Testis (tissue), 2 donors: Measurements from ENCODE around the gene KDM6B.

Experiments used
- POLR2A ChIP-seq: fragments of 450-650 bp; IDR thresholded peaks from one replicate; pipeline ENCODE4 v1.6.1; 2017; ENCODE audit warnings: antibody characterized with exemption, mild to moderate bottlenecking, moderate library complexity
- TF ChIP-seq, protein P1 (sequence below), 3 experiments: fragments of 450-650 bp in 2 of 3; fragments of 200-600 bp in 1 of 3; sonication (generic) in 1 of 3; IDR thresholded peaks; one replicate each; pipeline ENCODE4 v1.5.1; 2016 to 2019; ENCODE audit warnings: antibody characterized with exemption in 3 of 3, mild to moderate bottlenecking in 2 of 3, moderate library complexity in 1 of 3

DNA sequence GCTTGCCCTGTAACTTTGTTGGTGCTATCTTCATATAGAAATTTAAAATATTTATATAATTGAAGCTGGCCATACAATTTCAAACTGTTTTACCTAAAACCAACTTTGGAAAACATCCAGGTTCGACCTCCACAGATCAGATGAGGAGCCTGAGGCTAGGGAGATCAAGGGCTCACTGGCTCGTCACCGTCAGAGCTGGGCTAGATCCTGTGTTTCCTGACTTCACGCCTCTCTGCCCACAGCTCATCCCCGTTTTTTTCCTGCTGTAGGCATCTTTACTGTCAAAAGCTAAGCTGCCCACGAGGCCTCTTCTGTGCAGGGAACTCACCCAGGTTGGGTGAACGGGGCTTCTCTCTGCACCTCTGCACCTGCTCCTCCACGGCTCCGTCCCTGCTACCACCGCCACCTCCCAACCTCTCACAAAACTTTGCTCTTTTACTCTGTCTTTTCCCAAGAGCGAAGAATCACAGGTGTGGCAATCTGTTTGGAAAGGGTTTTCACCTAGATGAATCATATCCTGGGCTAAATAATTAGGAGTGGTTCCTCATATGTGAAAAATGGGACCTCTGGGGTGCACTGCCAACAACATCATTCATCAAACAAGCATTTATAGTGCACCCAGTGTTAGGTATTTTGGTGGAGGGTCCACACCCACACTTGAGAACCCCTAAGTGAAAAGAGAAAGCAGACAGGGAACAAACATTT, 24.8 kb upstream of the KDM6B start:
- TF ChIP-seq, protein P1, sequence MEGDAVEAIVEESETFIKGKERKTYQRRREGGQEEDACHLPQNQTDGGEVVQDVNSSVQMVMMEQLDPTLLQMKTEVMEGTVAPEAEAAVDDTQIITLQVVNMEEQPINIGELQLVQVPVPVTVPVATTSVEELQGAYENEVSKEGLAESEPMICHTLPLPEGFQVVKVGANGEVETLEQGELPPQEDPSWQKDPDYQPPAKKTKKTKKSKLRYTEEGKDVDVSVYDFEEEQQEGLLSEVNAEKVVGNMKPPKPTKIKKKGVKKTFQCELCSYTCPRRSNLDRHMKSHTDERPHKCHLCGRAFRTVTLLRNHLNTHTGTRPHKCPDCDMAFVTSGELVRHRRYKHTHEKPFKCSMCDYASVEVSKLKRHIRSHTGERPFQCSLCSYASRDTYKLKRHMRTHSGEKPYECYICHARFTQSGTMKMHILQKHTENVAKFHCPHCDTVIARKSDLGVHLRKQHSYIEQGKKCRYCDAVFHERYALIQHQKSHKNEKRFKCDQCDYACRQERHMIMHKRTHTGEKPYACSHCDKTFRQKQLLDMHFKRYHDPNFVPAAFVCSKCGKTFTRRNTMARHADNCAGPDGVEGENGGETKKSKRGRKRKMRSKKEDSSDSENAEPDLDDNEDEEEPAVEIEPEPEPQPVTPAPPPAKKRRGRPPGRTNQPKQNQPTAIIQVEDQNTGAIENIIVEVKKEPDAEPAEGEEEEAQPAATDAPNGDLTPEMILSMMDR (IDR thresholded peaks at IDR 0.05), result no peak
- no peak for TF ChIP-seq POLR2A
